GM12878 (cell line): ENCODE measurements around the gene QPRT. TPM values are rescaled to one million over a fixed set of nuclear protein-coding genes. Genes with fewer than 3 reads are reported as not detected.

Experiments
- ATAC-seq: fragments of 200-7000 bp; cut with Tn5 transposase; 3 replicates; pipeline ENCODE4 v1.9.1; 2020; ENCODE audit warnings: mild to moderate bottlenecking, moderate library complexity
- BruUV-seq: library from RNA; stranded (reverse); fragments of 400-500 nt; replicated peaks from 2 replicates; lab custom pipeline; 2021; lab: Mats Ljungman, UMichigan
- CTCF ChIA-PET: fragments of 300-600 bp; sonication (Branson Sonifier 250); formaldehyde crosslinking; extraction: SDS; loops from one replicate; lab custom pipeline; 2021; ENCODE audit warnings: inconsistent platforms; lab: Yijun Ruan, JAX
- POLR2A ChIA-PET: fragments of 350-600 bp; formaldehyde crosslinking; extraction: SDS; loops from one replicate; lab custom pipeline; 2021; ENCODE audit warnings: inconsistent platforms; lab: Charles Lee
- RAD21 ChIA-PET: fragments of 300-600 bp; sonication (Branson Sonifier 250); formaldehyde crosslinking; loops from one replicate; lab custom pipeline; 2023; ENCODE audit warnings: antibody characterized with exemption; ENCODE audit not compliant: unreplicated experiment; lab: Charles Lee
- SMC1A ChIA-PET: fragments of 300-600 bp; sonication (Branson Sonifier 250); formaldehyde crosslinking; loops from one replicate; lab custom pipeline; 2023; ENCODE audit not compliant: unreplicated experiment, uncharacterized antibody; lab: Charles Lee
- DNase-seq: peaks from one replicate; pipeline ENCODE4 v3.0.0-alpha.2; 2011; ENCODE audit warnings: low read depth, low spot score
- FAIRE-seq: peaks from 3 replicates; lab custom pipeline; 2011; peaks lifted over from hg19 to GRCh38; lab: Jason Lieb, UNC
- H2AFZ ChIP-seq: 2 replicates; pipeline ENCODE4 v1.6.0; 2011; ENCODE audit warnings: low read depth, low read length, control low read depth; ENCODE audit not compliant: control insufficient read depth
- H3K27ac ChIP-seq: 2 replicates; pipeline ENCODE4 v1.5.1; 2011; ENCODE audit warnings: control low read depth; ENCODE audit not compliant: control insufficient read depth, insufficient read depth
- H3K27me3 ChIP-seq, 2 experiments: replicated peaks in 1 of 2; 2 replicates each; pipeline versions ENCODE4 v1.6.0 to v1.6.1; 2011; ENCODE audit warnings: low read length in 1 of 2; ENCODE audit not compliant: control insufficient read depth in 2 of 2, insufficient read depth in 2 of 2
- H3K36me3 ChIP-seq, 2 experiments: 2 replicates each; pipeline ENCODE4 v1.5.1; 2011; ENCODE audit warnings: low read length in 1 of 2; ENCODE audit not compliant: control insufficient read depth in 2 of 2, insufficient read depth in 2 of 2
- H3K4me1 ChIP-seq: 2 replicates; pipeline ENCODE4 v1.6.1; 2011; ENCODE audit warnings: mild to moderate bottlenecking, low read length, moderate library complexity, mixed read lengths; ENCODE audit not compliant: control insufficient read depth, insufficient read depth
- H3K4me2 ChIP-seq: 2 replicates; pipeline ENCODE4 v1.6.0; 2011; ENCODE audit warnings: control low read depth; ENCODE audit not compliant: control insufficient read depth, insufficient read depth
- H3K4me3 ChIP-seq: fragments of 200-600 bp; sonication (generic); 2 replicates; pipeline ENCODE4 v1.5.1; 2016
- H3K79me2 ChIP-seq: 2 replicates; pipeline ENCODE4 v1.6.0; 2011; ENCODE audit warnings: low read length; ENCODE audit not compliant: control insufficient read depth, insufficient read depth
- H3K9ac ChIP-seq: 2 replicates; pipeline ENCODE4 v1.8.0; 2011; ENCODE audit warnings: low read length, control low read depth, mixed read lengths; ENCODE audit not compliant: control insufficient read depth, insufficient read depth
- H3K9me3 ChIP-seq: replicated peaks from 3 replicates; pipeline ENCODE4 v1.5.1; 2011; ENCODE audit warnings: mild to moderate bottlenecking, low read length; ENCODE audit not compliant: control insufficient read depth, insufficient read depth
- H4K20me1 ChIP-seq: 2 replicates; pipeline ENCODE4 v1.6.0; 2011; ENCODE audit not compliant: control insufficient read depth, insufficient read depth
- CHD4 ChIP-seq: fragments of 200-600 bp; sonication (generic); IDR thresholded peaks from 2 replicates; pipeline ENCODE4 v1.6.1; 2016; ENCODE audit warnings: mild to moderate bottlenecking
- CREB1 ChIP-seq: IDR thresholded peaks from 2 replicates; pipeline ENCODE4 v1.6.1; 2012; ENCODE audit warnings: low read depth, mild to moderate bottlenecking, inconsistent platforms
- ELK1 ChIP-seq: IDR thresholded peaks from 2 replicates; pipeline ENCODE4 v1.6.1; 2012; ENCODE audit warnings: low read depth, low read length, improper control_type of control experiment
- FOXM1 ChIP-seq: IDR thresholded peaks from 2 replicates; pipeline ENCODE4 v1.6.1; 2012; ENCODE audit warnings: low read depth, mild to moderate bottlenecking, inconsistent platforms, low read length, moderate library complexity
- HCFC1 ChIP-seq: fragments of 150-350 bp; IDR thresholded peaks from 2 replicates; pipeline ENCODE4 v1.6.1; 2014; ENCODE audit warnings: low read length
- MLLT1 ChIP-seq: fragments of 450-650 bp; IDR thresholded peaks from 2 replicates; pipeline ENCODE4 v1.6.1; 2016; ENCODE audit warnings: mild to moderate bottlenecking
- NR2C2 ChIP-seq: IDR thresholded peaks from 2 replicates; pipeline ENCODE4 v1.6.1; 2011; ENCODE audit warnings: borderline replicate concordance, low read depth; ENCODE audit not compliant: control insufficient read depth, insufficient read length
- PAX5 ChIP-seq: IDR thresholded peaks from 2 replicates; pipeline ENCODE4 v1.6.1; 2011; ENCODE audit warnings: low read depth, low read length, borderline replicate concordance
- PBX3 ChIP-seq: IDR thresholded peaks from 2 replicates; pipeline ENCODE4 v1.6.1; 2011; ENCODE audit warnings: mild to moderate bottlenecking, low read depth, low read length, moderate library complexity; ENCODE audit not compliant: insufficient replicate concordance
- POLR2AphosphoS2 ChIP-seq: IDR thresholded peaks from 2 replicates; pipeline ENCODE4 v1.6.1; 2011; ENCODE audit warnings: low read depth, mild to moderate bottlenecking, low read length, improper control_type of control experiment, moderate library complexity
- RBBP5 ChIP-seq: fragments of 200-600 bp; sonication (generic); conservative IDR thresholded peaks from 2 replicates; pipeline ENCODE4 v1.6.1; 2016
- RELA ChIP-seq: fragments of 450-650 bp; IDR thresholded peaks from 2 replicates; pipeline ENCODE4 v1.8.0; 2014; ENCODE audit warnings: borderline replicate concordance; ENCODE audit not compliant: partially characterized antibody
- SMAD5 ChIP-seq: IDR thresholded peaks from 2 replicates; pipeline ENCODE4 v1.6.1; 2016; ENCODE audit warnings: antibody characterized with exemption, low read depth
- STAT1 ChIP-seq: fragments of 450-650 bp; conservative IDR thresholded peaks from 2 replicates; pipeline ENCODE4 v1.6.1; 2014; ENCODE audit warnings: antibody characterized with exemption, mild to moderate bottlenecking
- TARDBP ChIP-seq: IDR thresholded peaks from 2 replicates; pipeline ENCODE4 v1.6.1; 2016; ENCODE audit warnings: borderline replicate concordance
- WRNIP1 ChIP-seq: IDR thresholded peaks from 2 replicates; pipeline ENCODE4 v1.6.1; 2011; ENCODE audit warnings: low read depth, low read length, improper control_type of control experiment, borderline replicate concordance
- WGBS: methylation state at CpG from one replicate; pipeline ENCODE4 v1.1.6; 2016; ENCODE audit warnings: low lambda C conversion rate; ENCODE audit not compliant: insufficient replicate concordance, insufficient coverage; ENCODE audit errors: missing lambda C conversion rate; 5-methylcytosine and 5-hydroxymethylcytosine counted together
- in situ Hi-C: fragments of 300-500 bp; cut with MboI; formaldehyde crosslinking; loops from 9 replicates; pipeline ENCODE4 v1.14.3; 2018; ENCODE audit warnings: mixed read lengths
- intact Hi-C: fragments of 100-400 bp; cut with micrococcal nuclease; formaldehyde crosslinking; loops from one replicate; pipeline ENCODE4 v1.14.2; 2022; ENCODE audit not compliant: unreplicated experiment
- polyA plus RNA-seq, 11 experiments: library from polyadenylated mRNA; depleted of rRNA in 4 of 11; unstranded in 6 of 11; stranded (reverse) in 5 of 11; fragments of >200 nt; fragmentation: Nextera tagmentation in 4 of 11; fragmentation: Illumina TruSeq in 1 of 11; extraction: Ambion mirVana in 4 of 11; extraction: Trizol in 1 of 11; gene quantifications; 1 replicate in 1 of 11; 2 replicates in 10 of 11; pipeline versions ENCODE4 v1.2.1 to v1.2.3, GENCODE V29; 2011 to 2016; ENCODE audit warnings: inconsistent platforms in 2 of 11, missing spikeins in 2 of 11, low read depth in 1 of 11
- total RNA-seq, 4 experiments: library from RNA; depleted of rRNA in 3 of 4; stranded (reverse); fragments of >200 nt in 3 of 4; fragmentation: Illumina TruSeq in 1 of 4; extraction: Trizol in 1 of 4; gene quantifications; 2 replicates each; pipeline versions ENCODE4 v1.2.1 to v1.2.3, GENCODE V29; 2013 to 2021

Gene QPRT
- total and polyA plus RNA-seq, 10 of the 15 experiments (the other 5 are each of a cell fraction or from before 2014, with no cell fraction given): 2.7 to 43.0 (median 31.3) TPM

GRCh38 chr16:29649588-29650494 is 29.1 kb upstream of the QPRT start:
- ChIA-PET POLR2A (interaction anchor here (4.8 kb wide), 1 partner anchor 13 kb away, joined by 62 read pairs; the partner anchor contains the start of gene SPN), CTCF (interaction anchor here (0.6 to 5.0 kb wide), 2 partner anchors 13 to 620 kb away, joined by 4 to 25 read pairs; partner anchors contain the start of gene SPN)
- 76% methylated on average over 9 of the region's 9 CpGs for WGBS

More at GRCh38 chr16:29649588-29650494, 29.1 kb upstream of the QPRT start:
- Histone ChIP-seq H2AFZ (no peak overlapping the region), H3K4me2 (no peak overlapping the region), H3K4me3 (no peak overlapping the region), H4K20me1 (no peaks in the 10 kb centered on the region), H3K27ac (no peak overlapping the region), H3K4me1 (peaks cover 31% of the 10 kb centered on the region), H3K36me3 (no peaks in the 10 kb centered on the region), H3K79me2 (no peaks in the 10 kb centered on the region), H3K9me3 (no peaks in the 10 kb centered on the region; the same call in 2 of the 3 replicates), H3K9ac (no peak overlapping the region), H3K27me3 (no peaks in the 10 kb centered on the region)
- ATAC-seq (no peak), DNase-seq (no peak), FAIRE-seq (no peak)
- ChIA-PET RAD21 (no interaction called here), SMC1A (interaction anchor here (0.6 to 5.1 kb wide), 3 partner anchors 13 to 1090 kb away, joined by 3 to 49 read pairs (median 3); partner anchors contain the start of gene SPN)
- in situ Hi-C loops (no loop called here), intact Hi-C loops (no loop called here)
- TF ChIP-seq PBX3 (no peak), RELA (no peak), FOXM1 (no peak), CHD4 (no peak), MLLT1 (no peak), HCFC1 (no peak), TARDBP (no peak), NR2C2 (no peak), WRNIP1 (no peak), ELK1 (no peak), POLR2AphosphoS2 (no peak), RBBP5 (no peak), SMAD5 (no peak), CREB1 (no peak), STAT1 (no peak), PAX5 (no peak)
- BruUV-seq: no TSS peak
